GM12892 (cell line): Measurements from ENCODE around the gene CHRDL1.

Experiments used
- DNase-seq: peaks from one replicate; pipeline ENCODE4 v3.0.0; 2011; ENCODE audit not compliant: insufficient read length
- FAIRE-seq: peaks from 2 replicates; lab custom pipeline; 2011; peaks lifted over from hg19 to GRCh38; lab: Jason Lieb, UNC
- POLR2A ChIP-seq: IDR thresholded peaks from 2 replicates; pipeline ENCODE4 v1.6.1; 2011; ENCODE audit warnings: low read depth, low read length, control low read depth
- POLR2AphosphoS5 ChIP-seq: IDR thresholded peaks from 2 replicates; pipeline ENCODE4 v1.6.1; 2011; ENCODE audit warnings: low read depth, low read length, control low read depth
- TAF1 ChIP-seq: IDR thresholded peaks from 2 replicates; pipeline ENCODE4 v1.6.1; 2011; ENCODE audit warnings: low read depth, mild to moderate bottlenecking, control low read depth, low read length, borderline replicate concordance

CHRDL1 gene

GRCh38 chrX:110791071-110791470 lies 4.5 kb downstream of the CHRDL1 start:
- FAIRE-seq (no peak), DNase-seq (no peak)
- TF ChIP-seq TAF1 = no peak
- no peak for TF ChIP-seq POLR2AphosphoS5
- TF ChIP-seq POLR2A = no peak

- TF ChIP-seq TAF1 (no peak), POLR2AphosphoS5 (no peak), POLR2A (no peak)
- no peak for DNase-seq
- no peak for FAIRE-seq
Observed at GRCh38 chrX:110786486-110786885, 9.1 kb downstream of the CHRDL1 start.

- FAIRE-seq (no peak), DNase-seq (no peak)
- TF ChIP-seq POLR2AphosphoS5 (no peak), TAF1 (no peak)
Observed at GRCh38 chrX:110759785-110760184, 35.8 kb downstream of the CHRDL1 start.

- FAIRE-seq = no peak
- no peak for DNase-seq
- TF ChIP-seq TAF1 = no peak
- no peak for TF ChIP-seq POLR2AphosphoS5
- no peak for TF ChIP-seq POLR2A
Observed at GRCh38 chrX:110758781-110759422, 36.7 kb downstream of the CHRDL1 start.

GRCh38 chrX:110755611-110756010 lies 40.0 kb downstream of the CHRDL1 start:
- DNase-seq = no peak

GRCh38 chrX:110755061-110755460 lies 40.6 kb downstream of the CHRDL1 start:
- FAIRE-seq = no peak
- TF ChIP-seq POLR2A (no peak), POLR2AphosphoS5 (no peak), TAF1 (no peak)

More at GRCh38 chrX:110755611-110756010, 40.0 kb downstream of the CHRDL1 start:
- no peak for FAIRE-seq
- TF ChIP-seq POLR2A (no peak), TAF1 (no peak), POLR2AphosphoS5 (no peak)

GRCh38 chrX:110750526-110751189 lies 45.0 kb downstream of the CHRDL1 start:
- TF ChIP-seq POLR2AphosphoS5 (no peak), POLR2A (no peak), TAF1 (no peak)
- DNase-seq = no peak
- no peak for FAIRE-seq

More at GRCh38 chrX:110755061-110755460, 40.6 kb downstream of the CHRDL1 start:
- DNase-seq = no peak

GRCh38 chrX:110748256-110748806 lies 47.3 kb downstream of the CHRDL1 start:
- DNase-seq = no peak
- FAIRE-seq = no peak
- TF ChIP-seq POLR2AphosphoS5 = no peak
- TF ChIP-seq POLR2A = no peak
- no peak for TF ChIP-seq TAF1

- no peak for DNase-seq
- FAIRE-seq = no peak
- TF ChIP-seq TAF1 (no peak), POLR2AphosphoS5 (no peak), POLR2A (no peak)
Observed at GRCh38 chrX:110746014-110746413, 49.6 kb downstream of the CHRDL1 start.

- TF ChIP-seq POLR2AphosphoS5 (no peak), TAF1 (no peak), POLR2A (no peak)
- DNase-seq = no peak
- no peak for FAIRE-seq
Observed at GRCh38 chrX:110745288-110745687, 50.3 kb downstream of the CHRDL1 start.

GRCh38 chrX:110743679-110744340 lies 51.8 kb downstream of the CHRDL1 start:
- FAIRE-seq (no peak), DNase-seq (no peak)
- TF ChIP-seq POLR2AphosphoS5 (no peak), POLR2A (no peak), TAF1 (no peak)
